HG02610 (cell line): ENCODE data around the gene CASR.
"Not testable (repeated sequence)": the region's sequence is repeated elsewhere in the genome, so short reads cannot be mapped to it uniquely, and the experiment has no call there.

Source experiments
- ATAC-seq: cut with Tn5 transposase; IDR thresholded peaks from one replicate; pipeline ENCODE4 v1.9.1; 2021; ENCODE audit warnings: mild to moderate bottlenecking, moderate library complexity; ENCODE audit not compliant: unreplicated experiment

Gene CASR, protein sequence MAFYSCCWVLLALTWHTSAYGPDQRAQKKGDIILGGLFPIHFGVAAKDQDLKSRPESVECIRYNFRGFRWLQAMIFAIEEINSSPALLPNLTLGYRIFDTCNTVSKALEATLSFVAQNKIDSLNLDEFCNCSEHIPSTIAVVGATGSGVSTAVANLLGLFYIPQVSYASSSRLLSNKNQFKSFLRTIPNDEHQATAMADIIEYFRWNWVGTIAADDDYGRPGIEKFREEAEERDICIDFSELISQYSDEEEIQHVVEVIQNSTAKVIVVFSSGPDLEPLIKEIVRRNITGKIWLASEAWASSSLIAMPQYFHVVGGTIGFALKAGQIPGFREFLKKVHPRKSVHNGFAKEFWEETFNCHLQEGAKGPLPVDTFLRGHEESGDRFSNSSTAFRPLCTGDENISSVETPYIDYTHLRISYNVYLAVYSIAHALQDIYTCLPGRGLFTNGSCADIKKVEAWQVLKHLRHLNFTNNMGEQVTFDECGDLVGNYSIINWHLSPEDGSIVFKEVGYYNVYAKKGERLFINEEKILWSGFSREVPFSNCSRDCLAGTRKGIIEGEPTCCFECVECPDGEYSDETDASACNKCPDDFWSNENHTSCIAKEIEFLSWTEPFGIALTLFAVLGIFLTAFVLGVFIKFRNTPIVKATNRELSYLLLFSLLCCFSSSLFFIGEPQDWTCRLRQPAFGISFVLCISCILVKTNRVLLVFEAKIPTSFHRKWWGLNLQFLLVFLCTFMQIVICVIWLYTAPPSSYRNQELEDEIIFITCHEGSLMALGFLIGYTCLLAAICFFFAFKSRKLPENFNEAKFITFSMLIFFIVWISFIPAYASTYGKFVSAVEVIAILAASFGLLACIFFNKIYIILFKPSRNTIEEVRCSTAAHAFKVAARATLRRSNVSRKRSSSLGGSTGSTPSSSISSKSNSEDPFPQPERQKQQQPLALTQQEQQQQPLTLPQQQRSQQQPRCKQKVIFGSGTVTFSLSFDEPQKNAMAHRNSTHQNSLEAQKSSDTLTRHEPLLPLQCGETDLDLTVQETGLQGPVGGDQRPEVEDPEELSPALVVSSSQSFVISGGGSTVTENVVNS

DNA sequence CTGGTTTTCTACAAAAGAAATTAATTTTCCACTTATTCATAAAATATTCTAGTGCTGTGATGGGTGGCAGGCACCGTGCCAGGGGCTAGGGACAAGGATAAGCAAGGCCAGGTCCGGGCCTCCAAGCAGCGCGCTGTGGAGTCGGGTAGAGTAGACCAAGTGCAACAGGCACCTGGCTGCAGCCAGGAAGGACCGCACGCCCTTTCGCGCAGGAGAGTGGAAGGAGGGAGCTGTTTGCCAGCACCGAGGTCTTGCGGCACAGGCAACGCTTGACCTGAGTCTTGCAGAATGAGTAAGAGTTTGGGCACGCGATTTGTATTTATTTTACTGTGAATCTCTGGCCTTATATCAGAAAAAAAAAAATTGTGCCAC, at the start of gene CASR:
TSS of gene CASR (plus strand) at position 148 of the 372 bp plus-strand sequence. CDS start 70,522 bp downstream, outside the sequence.
- ATAC-seq, result no peak

DNA sequence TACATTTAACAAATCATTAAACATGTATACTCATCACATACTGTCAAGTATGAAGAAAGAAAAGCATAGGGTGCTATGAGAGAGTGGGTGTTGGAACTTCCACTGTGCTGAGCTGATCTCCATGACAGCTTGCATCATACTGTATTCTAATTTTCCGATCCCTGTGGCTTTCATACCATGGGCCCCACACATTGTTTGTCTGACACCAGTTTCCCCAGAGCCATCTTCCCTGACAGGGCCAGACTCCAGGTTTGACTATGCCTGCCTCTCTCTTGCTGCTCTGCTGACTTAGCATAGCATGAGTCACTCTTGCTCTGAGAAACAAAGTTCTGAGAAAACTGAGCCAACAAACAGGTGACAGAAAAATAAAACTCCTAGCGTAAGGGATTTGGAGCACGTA, 37.0 kb upstream of the CASR start:
- ATAC-seq, result peak; percentile 99

DNA sequence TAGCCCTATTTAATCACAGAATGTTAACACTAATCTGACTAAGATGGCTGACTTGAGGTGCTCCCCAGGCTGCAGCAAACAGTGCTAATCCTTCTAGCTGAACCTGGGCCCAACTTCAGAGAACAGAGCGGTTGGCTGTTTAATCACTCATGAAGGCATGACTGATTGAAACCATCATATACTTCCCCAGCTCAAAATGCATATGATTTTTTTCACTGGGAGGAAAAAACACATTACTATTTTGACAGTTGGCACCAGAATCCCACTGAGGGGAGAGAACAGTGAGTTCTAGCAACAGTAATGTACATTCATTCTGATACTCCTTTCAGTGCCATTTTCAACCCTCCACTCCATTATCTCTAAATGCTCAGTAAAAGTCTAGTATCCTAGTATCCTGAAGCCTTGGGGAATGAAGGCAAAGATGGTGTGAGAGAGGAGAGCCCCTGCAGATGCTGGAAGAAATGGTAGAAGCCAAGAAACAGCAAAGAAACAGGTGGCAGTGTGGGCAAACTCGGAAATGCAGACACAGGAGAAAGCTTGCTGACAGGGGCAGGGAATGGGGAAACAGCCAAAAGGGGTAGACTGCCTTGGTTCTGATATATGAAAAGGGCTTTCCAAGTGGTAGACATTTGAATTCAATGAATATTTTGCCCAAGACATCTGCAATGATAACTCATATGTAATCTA, 34.4 kb upstream of the CASR start:
- no peak for ATAC-seq

- ATAC-seq, result no peak
These were observed 32.0 kb upstream of the CASR start for GRCh38 chr3:122151480-122151879.

- ATAC-seq, result not testable (repeated sequence)
These were observed 18.5 kb upstream of the CASR start for GRCh38 chr3:122164983-122165382.

- ATAC-seq, result no peak
These were observed 15.8 kb upstream of the CASR start for GRCh38 chr3:122167630-122168029.

DNA sequence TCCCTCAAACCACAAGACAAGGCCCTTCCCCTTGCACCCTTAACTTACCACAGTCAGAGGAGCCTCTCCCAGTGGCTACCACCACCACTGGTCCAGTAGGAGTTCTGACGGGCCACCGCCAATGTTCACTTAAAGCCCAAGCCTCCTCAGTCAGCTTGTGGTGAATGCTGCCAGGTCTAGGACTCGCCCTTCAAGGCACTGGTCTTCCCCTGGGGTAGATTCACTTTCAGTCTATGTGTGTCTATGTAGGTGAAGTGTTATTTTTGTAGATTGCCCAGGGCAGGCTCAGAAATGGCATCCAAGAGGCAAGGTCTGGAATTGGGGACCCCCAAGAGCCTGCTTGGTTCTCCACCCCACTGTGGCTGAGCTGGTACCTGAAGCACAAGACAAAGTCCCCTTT, 15.4 kb upstream of the CASR start:
- peak; percentile 49 for ATAC-seq

GRCh38 chr3:122169911-122170310, 13.6 kb upstream of the CASR start:
- ATAC-seq, result no peak

DNA sequence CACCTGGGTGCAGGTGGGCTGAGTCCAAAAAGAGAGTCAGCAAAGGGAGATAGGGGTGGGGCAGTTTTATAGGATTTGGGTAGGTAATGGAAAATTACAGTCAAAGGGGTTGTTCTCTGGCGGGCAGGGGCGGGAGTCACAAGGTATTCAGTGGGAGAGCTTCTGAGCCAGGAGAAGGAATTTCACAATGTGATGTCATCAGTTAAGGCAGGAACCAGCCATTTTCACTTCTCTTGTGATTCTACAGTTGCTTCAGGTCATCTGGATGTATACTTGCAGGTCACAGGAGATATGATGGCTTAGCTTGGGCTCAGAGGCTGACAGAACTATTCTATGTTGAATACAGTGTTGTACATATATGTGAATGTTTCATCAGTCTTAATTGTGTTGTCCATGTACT, 12.1 kb upstream of the CASR start:
- ATAC-seq, result not testable (repeated sequence)

DNA sequence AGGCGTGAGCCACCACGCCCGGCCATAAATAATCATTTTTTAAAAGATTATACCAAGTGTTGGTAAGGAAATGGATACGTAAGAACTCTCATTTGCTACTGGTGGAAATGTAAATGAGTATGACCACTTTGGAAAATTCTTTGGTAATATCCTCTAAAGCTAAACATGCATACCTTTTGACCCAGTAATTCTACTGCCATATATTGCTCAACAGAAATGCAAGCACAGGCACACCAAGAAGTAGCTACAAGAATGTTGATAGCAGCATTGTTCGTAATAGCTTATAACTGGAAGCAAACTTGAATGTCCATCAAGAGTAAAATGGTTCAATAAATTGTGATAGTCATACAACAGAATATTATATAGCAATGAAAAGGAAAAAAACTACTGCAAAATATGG, 4.8 kb upstream of the CASR start:
- no peak for ATAC-seq

- no peak for ATAC-seq
These were observed 574 bp downstream of the CASR start for GRCh38 chr3:122183893-122184590.

DNA sequence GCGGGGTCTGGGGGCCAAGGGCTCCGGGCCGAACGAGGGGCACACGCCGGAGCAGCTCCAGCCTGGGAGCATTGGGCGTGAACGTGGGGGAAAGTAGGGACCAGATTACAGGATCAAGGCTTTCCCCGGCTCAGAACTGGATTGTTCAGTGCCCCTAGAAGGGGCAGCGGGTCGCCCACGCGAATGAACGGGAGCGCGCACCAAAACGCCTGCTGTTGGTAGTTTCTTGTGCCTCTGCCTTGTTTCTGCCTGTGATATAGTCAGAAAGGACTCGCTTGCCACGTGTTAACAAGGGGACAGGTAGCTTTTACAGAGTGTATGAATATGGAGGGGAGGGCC, 1.1 kb downstream of the CASR start:
- no peak for ATAC-seq

DNA sequence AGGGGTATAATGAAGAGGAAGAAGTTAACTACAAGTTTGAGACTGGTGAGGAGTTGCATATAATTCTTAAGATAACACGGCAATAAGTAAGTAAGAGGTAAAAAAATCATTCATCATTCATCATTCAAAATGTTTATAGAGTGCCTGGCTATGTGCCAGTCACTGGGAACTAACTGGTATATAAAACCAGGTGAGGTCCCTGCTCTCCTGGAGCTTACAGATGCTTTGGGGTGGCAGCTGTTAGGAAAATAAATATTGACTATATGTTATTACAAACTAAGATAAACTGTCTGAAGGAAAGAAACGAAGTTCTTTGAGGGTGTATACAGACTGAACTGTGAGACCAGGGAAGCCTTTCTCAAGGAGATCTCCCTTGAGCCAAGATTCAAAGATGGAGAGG, 2.9 kb downstream of the CASR start:
- ATAC-seq, result no peak

DNA sequence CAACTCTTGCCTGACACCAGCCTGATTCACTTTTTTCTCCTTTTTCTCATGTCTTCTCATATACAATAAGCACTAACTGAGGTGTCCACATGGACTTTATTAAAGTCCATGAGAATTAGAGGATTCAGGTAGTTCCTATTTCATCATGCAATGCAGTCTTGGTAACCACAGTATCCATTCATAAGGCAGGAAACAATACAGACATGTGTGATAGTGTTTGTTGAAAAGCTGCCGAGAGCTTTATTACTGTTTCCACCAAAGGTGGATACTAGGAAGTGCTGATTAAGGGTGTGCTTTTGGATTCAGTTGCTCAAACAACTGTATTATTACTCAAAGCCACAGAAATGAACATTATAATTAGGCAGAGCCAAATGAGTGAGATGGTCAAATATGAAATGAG, 5.3 kb downstream of the CASR start:
- ATAC-seq, result no peak

GRCh38 chr3:122189357-122189756, 5.9 kb downstream of the CASR start:
- ATAC-seq, result no peak

DNA sequence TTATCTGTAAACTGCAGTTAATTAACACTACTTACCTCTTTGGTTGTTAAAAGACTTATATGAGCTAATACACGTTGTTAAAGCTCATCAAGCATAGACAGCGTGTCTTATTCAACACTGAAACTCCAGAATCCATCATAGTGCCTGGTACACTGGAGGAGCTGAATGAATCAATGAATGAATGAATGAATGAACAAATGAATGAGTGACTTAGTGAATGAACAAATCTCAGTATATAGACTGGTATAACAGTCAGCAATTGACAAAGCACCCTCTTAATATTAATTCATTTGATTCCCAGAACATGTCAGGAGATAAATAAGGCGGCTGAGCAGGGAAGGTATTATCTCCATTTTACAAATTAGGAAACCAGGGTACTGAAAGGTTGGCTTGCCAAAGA, 7.1 kb downstream of the CASR start:
- ATAC-seq, result no peak

- no peak for ATAC-seq
These were observed 15.5 kb downstream of the CASR start for GRCh38 chr3:122198966-122199365.

DNA sequence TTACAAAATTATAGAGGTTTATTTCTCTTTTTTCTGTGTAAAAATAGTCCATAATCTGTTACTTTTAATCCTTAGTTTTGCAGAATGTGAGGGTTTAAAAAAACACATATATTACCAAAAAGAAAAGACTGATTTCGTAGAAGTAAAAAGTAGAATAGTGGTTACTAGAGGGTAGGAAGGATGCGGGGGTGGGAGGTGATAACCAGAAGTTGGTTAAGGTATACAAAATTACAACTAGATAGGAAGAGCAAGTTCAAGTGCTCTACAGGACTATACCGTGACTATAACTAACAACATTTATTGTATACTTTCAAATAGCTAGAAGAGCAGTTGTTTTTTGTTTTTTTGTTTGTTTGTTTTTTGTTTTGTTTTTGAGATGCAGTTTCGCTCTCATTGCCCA, 16.1 kb downstream of the CASR start:
- ATAC-seq, result no peak

DNA sequence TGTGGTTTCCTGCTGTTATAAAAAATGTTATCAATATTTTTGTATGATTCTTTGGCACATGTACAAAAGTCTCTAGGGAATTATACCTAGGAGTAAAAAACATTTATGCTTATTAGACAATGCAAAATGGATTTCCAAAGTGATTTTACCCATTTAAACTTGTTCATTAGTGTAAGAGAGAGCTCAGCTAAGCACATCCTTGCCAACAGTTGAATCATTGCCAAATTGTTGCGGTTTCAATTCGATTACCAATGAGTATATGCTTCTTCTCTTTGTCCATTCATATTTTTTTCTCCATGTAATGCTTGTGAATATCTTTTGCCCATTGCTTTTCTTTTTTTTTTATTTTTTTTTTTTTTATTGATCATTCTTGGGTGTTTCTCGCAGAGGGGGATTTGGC, 17.2 kb downstream of the CASR start:
- ATAC-seq, result no peak

DNA sequence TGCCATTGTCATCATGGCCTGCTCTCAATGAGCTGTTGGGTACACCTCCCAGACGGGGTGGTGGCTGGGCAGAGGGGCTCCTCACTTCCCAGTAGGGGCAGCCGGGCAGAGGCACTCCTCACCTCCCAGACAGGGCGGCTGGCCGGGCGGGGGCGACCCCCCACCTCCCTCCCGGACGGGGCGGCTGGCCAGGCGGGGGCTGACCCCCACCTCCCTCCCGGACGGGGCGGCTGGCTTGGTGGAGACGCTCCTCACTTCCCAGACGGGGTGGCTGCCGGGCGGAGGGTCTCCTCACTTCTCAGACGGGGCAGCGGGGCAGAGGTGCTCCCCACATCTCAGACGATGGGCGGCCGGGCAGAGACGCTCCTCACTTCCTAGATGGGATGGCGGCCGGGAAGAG, 18.0 kb downstream of the CASR start:
- not testable (repeated sequence) for ATAC-seq

- ATAC-seq, result no peak
These were observed 25.1 kb downstream of the CASR start for GRCh38 chr3:122208579-122208978.
